ENCODE data around the gene USP5.

Gene USP5

GRCh38 chr12:6817098-6817497 is 34.9 kb upstream of the USP5 start:
- no peak for DNase-seq (ENCODE audit: low read depth, low spot score)
- no peak for TF ChIP-seq CTCF (IDR thresholded peaks at IDR 0.05; ENCODE audit: low read depth, low read length)
- in situ Hi-C loops (cut with HindIII; ENCODE audit: low sequenced_read_pairs), result no loop called here
- H3K4me3 ChIP-seq (ENCODE audit: low read depth, low read length), result no peak overlapping the region

DNA sequence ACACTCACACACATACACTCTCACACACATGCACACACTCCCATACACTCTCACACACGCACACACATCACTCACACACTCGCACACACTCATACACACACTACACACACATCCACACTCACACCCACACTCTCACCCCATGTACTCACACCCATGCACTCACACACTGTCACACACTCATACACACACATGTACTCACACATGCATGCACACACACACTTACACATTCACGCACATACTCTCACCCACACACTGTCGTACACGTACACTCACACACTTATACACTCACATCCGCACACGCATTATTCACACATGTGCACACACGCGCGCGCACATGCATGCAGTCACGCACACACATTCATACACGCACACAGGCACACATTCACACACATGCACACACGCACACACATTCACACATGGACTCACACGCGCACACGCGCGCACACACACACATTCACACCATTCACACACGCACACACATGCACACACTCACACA is 34.2 kb upstream of the USP5 start:
- in situ Hi-C loops (cut with HindIII; ENCODE audit: low sequenced_read_pairs), result no loop called here

GRCh38 chr12:6818222-6818621 is 33.7 kb upstream of the USP5 start:
- in situ Hi-C loops (cut with HindIII; ENCODE audit: low sequenced_read_pairs), result no loop called here
- DNase-seq (ENCODE audit: low read depth, low spot score), result no peak
- no peak for TF ChIP-seq CTCF (IDR thresholded peaks at IDR 0.05; ENCODE audit: low read depth, low read length)
- H3K4me3 ChIP-seq (ENCODE audit: low read depth, low read length), result no peak overlapping the region

More for the DNA sequence above, 34.2 kb upstream of the USP5 start:
- no peak for DNase-seq (ENCODE audit: low read depth, low spot score)
- no peak overlapping the region for H3K4me3 ChIP-seq (ENCODE audit: low read depth, low read length)
- TF ChIP-seq CTCF (IDR thresholded peaks at IDR 0.05; ENCODE audit: low read depth, low read length), result no peak

- in situ Hi-C loops (cut with HindIII; ENCODE audit: low sequenced_read_pairs), result no loop called here
- no peak overlapping the region for H3K4me3 ChIP-seq (ENCODE audit: low read depth, low read length)
- TF ChIP-seq CTCF (IDR thresholded peaks at IDR 0.05; ENCODE audit: low read depth, low read length), result no peak
- no peak for DNase-seq (ENCODE audit: low read depth, low spot score)
Measured at GRCh38 chr12:6818645-6819044, 33.3 kb upstream of the USP5 start.

DNA sequence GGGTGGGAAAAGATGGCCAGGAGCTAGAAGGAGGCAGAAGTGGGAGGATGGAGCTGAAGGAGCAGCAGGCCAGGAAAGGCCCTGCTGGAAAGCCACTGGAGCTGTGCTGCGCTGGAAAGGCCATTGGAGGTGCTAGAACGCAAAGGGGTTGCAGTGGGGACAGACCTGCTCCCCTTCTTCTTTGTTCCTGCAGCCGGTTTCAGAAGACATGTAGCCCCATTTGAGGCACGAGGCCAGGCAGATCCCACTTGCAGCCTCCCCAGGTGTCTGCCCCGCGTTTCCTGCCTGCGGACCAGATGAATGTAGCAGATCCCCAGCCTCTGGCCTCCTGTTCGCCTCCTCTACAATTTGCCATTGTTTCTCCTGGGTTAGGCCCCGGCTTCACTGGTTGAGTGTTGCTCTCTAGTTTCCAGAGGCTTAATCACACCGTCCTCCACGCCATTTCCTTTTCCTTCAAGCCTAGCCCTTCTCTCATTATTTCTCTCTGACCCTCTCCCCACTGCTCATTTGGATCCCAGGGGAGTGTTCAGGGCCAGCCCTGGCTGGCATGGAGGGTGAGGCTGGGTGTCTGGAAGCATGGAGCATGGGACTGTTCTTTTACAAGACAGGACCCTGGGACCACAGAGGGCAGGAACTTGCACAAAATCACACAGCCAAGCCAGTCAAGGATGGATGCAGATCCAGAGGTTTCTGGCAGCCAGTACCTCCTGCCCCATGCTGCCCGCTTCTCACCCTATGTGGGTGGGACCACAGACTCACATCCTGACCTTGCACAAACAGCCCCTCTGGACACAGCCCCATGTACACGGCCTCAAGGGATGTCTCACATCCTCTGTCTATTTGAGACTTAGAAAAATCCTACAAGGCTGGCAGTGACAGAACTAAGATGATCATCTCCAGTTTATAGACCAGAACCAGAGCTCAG is 32.6 kb upstream of the USP5 start:
- TF ChIP-seq CTCF (IDR thresholded peaks at IDR 0.05; ENCODE audit: low read depth, low read length), result no peak
- DNase-seq (ENCODE audit: low read depth, low spot score), result no peak
- in situ Hi-C loops (cut with HindIII; ENCODE audit: low sequenced_read_pairs), result no loop called here
- H3K4me3 ChIP-seq (ENCODE audit: low read depth, low read length), result no peak overlapping the region

DNA sequence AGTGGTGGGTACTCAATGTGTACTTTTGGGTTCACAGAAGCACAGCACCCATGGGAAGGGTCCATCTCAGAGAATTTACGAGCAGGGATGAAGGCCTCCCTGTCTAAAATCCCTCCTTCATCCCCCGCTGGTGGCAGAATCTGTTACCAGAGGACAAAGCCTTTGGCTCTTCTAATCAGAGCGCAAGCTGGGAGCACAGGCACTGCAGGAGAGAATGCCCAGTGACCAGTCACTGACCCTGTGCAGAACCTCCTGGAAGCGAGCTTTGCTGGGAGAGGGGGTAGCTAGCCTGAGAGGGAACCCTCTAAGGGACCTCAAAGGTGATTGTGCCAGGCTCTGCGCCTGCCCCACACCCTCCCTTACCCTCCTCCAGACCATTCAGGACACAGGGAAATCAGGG is 31.8 kb upstream of the USP5 start:
- no peak for TF ChIP-seq CTCF (IDR thresholded peaks at IDR 0.05; ENCODE audit: low read depth, low read length)
- in situ Hi-C loops (cut with HindIII; ENCODE audit: low sequenced_read_pairs), result no loop called here
- no peak overlapping the region for H3K4me3 ChIP-seq (ENCODE audit: low read depth, low read length)
- DNase-seq (ENCODE audit: low read depth, low spot score), result no peak

Measured in astrocyte of the spinal cord (primary cell).